ENCODE results near the gene ATP13A4. TPM values are rescaled to one million over a fixed set of nuclear protein-coding genes. Genes with fewer than 3 reads are reported as not detected.

Gene ATP13A4
- total RNA-seq, 3 donors from 2014 or later (not counting 1 experiment from before 2014, with no cell fraction given), result 1.3 to 3.9 (median 3.6) TPM

- TF ChIP-seq CTCF (IDR thresholded peaks at IDR 0.05), result no peak
- H3K9me3 Mint-ChIP-seq, result no peaks in the 10 kb centered on the region
- Histone ChIP-seq H3K27ac (ENCODE audit: low read length) (no peak overlapping the region), H3K27me3 (ENCODE audit: control insufficient read depth, insufficient read depth, low read length) (peaks cover 2% of the 10 kb centered on the region), H3K4me1 (ENCODE audit: control insufficient read depth, insufficient read depth, low read length) (no peaks in the 10 kb centered on the region), H3K9me3 (ENCODE audit: control insufficient read depth, insufficient read depth, low read length) (no peaks in the 10 kb centered on the region), H3K36me3 (ENCODE audit: control insufficient read depth, insufficient read depth, low read length) (no peaks in the 10 kb centered on the region), H3K4me3 (ENCODE audit: low read length) (no peak overlapping the region)
- no peak for DNase-seq
- intact Hi-C loops (cut with micrococcal nuclease), result no loop called here
- H3K27ac Mint-ChIP-seq, result no peak overlapping the region
- no peak for ATAC-seq
- whole genome bisulfite sequencing (ENCODE audit: insufficient coverage), result 83% methylated on average over 2 of the region's 4 CpGs
- H3K27me3 Mint-ChIP-seq (ENCODE audit: low read depth in 2 of 2), result no peaks in the 10 kb centered on the region
- no peak overlapping the region for H3K4me3 Mint-ChIP-seq
- H3K36me3 Mint-ChIP-seq, result no peaks in the 10 kb centered on the region
- H3K4me1 Mint-ChIP-seq, result peaks cover 0 to 4% of the 10 kb centered on the region in 2 donors
Observed at GRCh38 chr3:193573403-193574191, 18.9 kb upstream of the ATP13A4 start.

GRCh38 chr3:193572426-193572908, 17.8 kb upstream of the ATP13A4 start:
- H3K36me3 ChIP-seq (ENCODE audit: control insufficient read depth, insufficient read depth, low read length), result no peaks in the 10 kb centered on the region
- intact Hi-C loops (cut with micrococcal nuclease), result no loop called here
- peak; percentile 60 for TF ChIP-seq CTCF (IDR thresholded peaks at IDR 0.05)
- no peaks in the 10 kb centered on the region for H3K4me1 ChIP-seq (ENCODE audit: control insufficient read depth, insufficient read depth, low read length)
- peaks cover 2% of the 10 kb centered on the region for H3K27me3 ChIP-seq (ENCODE audit: control insufficient read depth, insufficient read depth, low read length)
- H3K9me3 ChIP-seq (ENCODE audit: control insufficient read depth, insufficient read depth, low read length), result no peaks in the 10 kb centered on the region
- no peaks in the 10 kb centered on the region for H3K9me3 Mint-ChIP-seq
- no peak overlapping the region for H3K27ac Mint-ChIP-seq
- H3K27me3 Mint-ChIP-seq (ENCODE audit: low read depth in 2 of 2), result peaks cover 0 to 3% of the 10 kb centered on the region in 2 donors
- peak in 2 of 3 donors; percentile 49 to 66 for ATAC-seq
- 14% methylated on average over 10 of the region's 10 CpGs for WGBS (ENCODE audit: insufficient coverage)
- H3K36me3 Mint-ChIP-seq, result no peaks in the 10 kb centered on the region
- DNase-seq, result peak in 1 of 2 donors; percentile 64
- peaks cover 0 to 4% of the 10 kb centered on the region in 2 donors for H3K4me1 Mint-ChIP-seq
- no peak overlapping the region for H3K4me3 Mint-ChIP-seq
- no peak overlapping the region for H3K27ac ChIP-seq (ENCODE audit: low read length)
- no peak overlapping the region for H3K4me3 ChIP-seq (ENCODE audit: low read length)

- Histone ChIP-seq H3K4me3 (ENCODE audit: low read length) (no peak overlapping the region), H3K27ac (ENCODE audit: low read length) (no peak overlapping the region), H3K27me3 (ENCODE audit: control insufficient read depth, insufficient read depth, low read length) (peaks cover 2% of the 10 kb centered on the region), H3K36me3 (ENCODE audit: control insufficient read depth, insufficient read depth, low read length) (no peaks in the 10 kb centered on the region), H3K9me3 (ENCODE audit: control insufficient read depth, insufficient read depth, low read length) (no peaks in the 10 kb centered on the region), H3K4me1 (ENCODE audit: control insufficient read depth, insufficient read depth, low read length) (no peaks in the 10 kb centered on the region)
- Mint-ChIP-seq H3K4me1 (peaks cover 0 to 4% of the 10 kb centered on the region in 2 donors), H3K9me3 (no peaks in the 10 kb centered on the region), H3K4me3 (no peak overlapping the region), H3K36me3 (no peaks in the 10 kb centered on the region), H3K27me3 (ENCODE audit: low read depth in 2 of 2) (peaks cover 0 to 3% of the 10 kb centered on the region in 2 donors), H3K27ac (no peak overlapping the region)
- 87% methylated on average over 2 of the region's 2 CpGs for WGBS (ENCODE audit: insufficient coverage)
- no peak for ATAC-seq
- TF ChIP-seq CTCF (IDR thresholded peaks at IDR 0.05), result no peak
- no peak for DNase-seq
- intact Hi-C loops (cut with micrococcal nuclease), result no loop called here
Observed at GRCh38 chr3:193569119-193569518, 14.4 kb upstream of the ATP13A4 start.

Measured in natural killer cell (primary cell).